Mucosa of descending colon (tissue), 3 donors: ENCODE data around the gene KLK10. TPM values are rescaled to one million over a fixed set of nuclear protein-coding genes. Genes with fewer than 3 reads are reported as not detected.
A peak's percentile ranks its signal among the peaks of the same experiment; 100 is the strongest.

ENCODE experiments used
- ATAC-seq: fragments of 200-7000 bp; cut with Tn5 transposase; one replicate; pipeline ENCODE4 v1.9.1; 2020; ENCODE audit warnings: mild to moderate bottlenecking, moderate library complexity
- DNase-seq, 3 donors: peaks; one replicate each; pipeline ENCODE4 v3.0.0-alpha.2; 2020
- H3K36me3 ChIP-seq: fragments of 200-600 bp; one replicate; pipeline ENCODE4 v1.8.0; 2021; ENCODE audit warnings: low read depth, mild to moderate bottlenecking
- H3K4me1 ChIP-seq: fragments of 200-600 bp; one replicate; pipeline ENCODE4 v1.8.0; 2021; ENCODE audit warnings: low read depth, mild to moderate bottlenecking
- H3K4me3 ChIP-seq: fragments of 200-600 bp; one replicate; pipeline ENCODE4 v1.8.0; 2021; ENCODE audit warnings: mild to moderate bottlenecking
- H3K9me3 ChIP-seq: fragments of 200-600 bp; one replicate; pipeline ENCODE4 v1.8.0; 2021; ENCODE audit warnings: mild to moderate bottlenecking
- CTCF ChIP-seq: fragments of 200-600 bp; IDR thresholded peaks from one replicate; pipeline ENCODE4 v1.8.0; 2022; ENCODE audit warnings: antibody characterized with exemption, mild to moderate bottlenecking
- intact Hi-C, 2 donors: fragments of 100-400 bp; cut with DNase I in 1 of 2; cut with micrococcal nuclease in 1 of 2; formaldehyde crosslinking; loops; one replicate each; pipeline versions ENCODE4 v1.11.0 to v1.11.1; 2022; cut with DNase I, micrococcal nuclease
- total RNA-seq, 3 donors: library from RNA; stranded (reverse); fragmentation: NEBNext Ultra II Directional in 2 of 3; extraction: Animal tissue kit (Norgen Biotek cat#: 25700) in 2 of 3; gene quantifications; one replicate each; pipeline versions ENCODE4 v1.2.1 to v1.2.4, GENCODE V29; 2021 to 2023
- donor health status: DM: no; HTN: no; CAD: no; lungs with moderate emphysema.
- donor health status: DM: no; HTN: no; CAD: no.
- donor health status: DM: no; HTN: yes; CAD: no.

Gene KLK10
- total RNA-seq, 3 donors from 2014 or later: 0.58 to 0.93 (median 0.76) TPM

- DNase-seq (no peak), ATAC-seq (no peak)
- H3K36me3 ChIP-seq: no peaks in the 10 kb centered on the region
- intact Hi-C loops: no loop called here
- H3K4me1 ChIP-seq: peaks cover 4% of the 10 kb centered on the region
- no peak for TF ChIP-seq CTCF
- H3K9me3 ChIP-seq: no peaks in the 10 kb centered on the region
- no peak overlapping the region for H3K4me3 ChIP-seq
These were observed 3.0 kb upstream of the KLK10 start for GRCh38 chr19:51022526-51022925.

GRCh38 chr19:51020988-51021651 is 1.6 kb upstream of the KLK10 start:
- ATAC-seq: peak; percentile 44
- intact Hi-C loops: no loop called here
- H3K36me3 ChIP-seq: no peaks in the 10 kb centered on the region
- TF ChIP-seq CTCF: no peak
- H3K9me3 ChIP-seq: no peaks in the 10 kb centered on the region
- peak in 1 of 3 donors; percentile 50 for DNase-seq
- H3K4me1 ChIP-seq: peaks cover 4% of the 10 kb centered on the region
- H3K4me3 ChIP-seq: no peak overlapping the region

GRCh38 chr19:51018745-51019543 is 565 bp downstream of the KLK10 start:
- no peak for ATAC-seq
- no peak overlapping the region for H3K4me3 ChIP-seq

GRCh38 chr19:51016798-51017683 is 2.5 kb downstream of the KLK10 start:
- Histone ChIP-seq H3K4me1 (peaks cover 4% of the 10 kb centered on the region), H3K4me3 (no peak overlapping the region), H3K9me3 (no peaks in the 10 kb centered on the region), H3K36me3 (no peaks in the 10 kb centered on the region)
- ATAC-seq (peak; percentile 78), DNase-seq (peak; percentile 56 to 69 (median 64))
- peak; percentile 32 for TF ChIP-seq CTCF
- intact Hi-C loops: no loop called here

More at GRCh38 chr19:51018745-51019543, 565 bp downstream of the KLK10 start:
- intact Hi-C loops: no loop called here
- H3K36me3 ChIP-seq: no peaks in the 10 kb centered on the region
- H3K9me3 ChIP-seq: no peaks in the 10 kb centered on the region
- TF ChIP-seq CTCF: no peak
- peaks cover 4% of the 10 kb centered on the region for H3K4me1 ChIP-seq
- DNase-seq: no peak

GRCh38 chr19:51015691-51016267 is 3.7 kb downstream of the KLK10 start:
- ATAC-seq (no peak), DNase-seq (no peak)
- intact Hi-C loops: no loop called here
- H3K4me1 ChIP-seq: peaks cover 4% of the 10 kb centered on the region
- H3K4me3 ChIP-seq: no peak overlapping the region
- no peaks in the 10 kb centered on the region for H3K9me3 ChIP-seq
- TF ChIP-seq CTCF: no peak
- no peaks in the 10 kb centered on the region for H3K36me3 ChIP-seq
